Measurements from ENCODE around the gene ZNF77.

GRCh38 chr19:2927032-2927430 is 17.7 kb downstream of the ZNF77 start:
- no peak for TF ChIP-seq CTCF (IDR thresholded peaks at IDR 0.05; ENCODE audit: borderline replicate concordance, extremely low read depth, low read length, poor library complexity, severe bottlenecking)
- TF ChIP-seq EZH2 (IDR thresholded peaks at IDR 0.05; ENCODE audit: borderline replicate concordance, low read depth, low read length, severe bottlenecking) = no peak

Measured in DND-41 (cell line).